DOHH2 (cell line): ENCODE measurements around the gene KRTAP5-3.

Experiments
- H3F3A ChIP-seq: fragments of 200-600 bp; sonication (generic), shearing (Covaris generic); 2 replicates; pipeline ENCODE4 v1.6.0; 2016; ENCODE audit warnings: antibody characterized with exemption, mild to moderate bottlenecking; ENCODE audit not compliant: control insufficient read depth, insufficient read depth
- H3K27ac ChIP-seq: fragments of 200-600 bp; sonication (generic); 2 replicates; pipeline ENCODE4 v1.5.1; 2014; ENCODE audit warnings: low read depth, mild to moderate bottlenecking, low read length, moderate library complexity
- H3K27me3 ChIP-seq: fragments of 200-600 bp; sonication (generic); 2 replicates; pipeline ENCODE4 v1.6.1; 2014; ENCODE audit warnings: mild to moderate bottlenecking, low read length, mixed read lengths; ENCODE audit not compliant: control insufficient read depth
- H3K36me3 ChIP-seq: fragments of 200-600 bp; sonication (generic); 2 replicates; pipeline ENCODE4 v1.6.1; 2014; ENCODE audit warnings: mild to moderate bottlenecking, low read length, moderate library complexity, mixed read lengths; ENCODE audit not compliant: control insufficient read depth
- H3K4me1 ChIP-seq: fragments of 200-600 bp; sonication (generic); 2 replicates; pipeline ENCODE4 v1.6.1; 2014; ENCODE audit warnings: mild to moderate bottlenecking, low read length, mixed read lengths; ENCODE audit not compliant: control insufficient read depth
- H3K4me2 ChIP-seq: fragments of 200-600 bp; sonication (generic); 2 replicates; pipeline ENCODE4 v1.6.0; 2014; ENCODE audit warnings: mild to moderate bottlenecking, low read length, moderate library complexity
- H3K4me3 ChIP-seq: fragments of 200-600 bp; sonication (generic); 2 replicates; pipeline ENCODE4 v1.5.1; 2014; ENCODE audit warnings: mild to moderate bottlenecking, low read length, mixed read lengths
- H3K79me2 ChIP-seq: fragments of 200-600 bp; sonication (generic); 2 replicates; pipeline ENCODE4 v1.6.1; 2014; ENCODE audit warnings: mild to moderate bottlenecking, low read length, mixed read lengths; ENCODE audit not compliant: control insufficient read depth
- H3K9me2 ChIP-seq: fragments of 200-600 bp; sonication (generic); replicated peaks from 2 replicates; pipeline ENCODE4 v1.6.1; 2014; ENCODE audit warnings: mild to moderate bottlenecking, low read length, mixed read lengths; ENCODE audit not compliant: control insufficient read depth
- H3K9me3 ChIP-seq: fragments of 200-600 bp; sonication (generic); 2 replicates; pipeline ENCODE4 v1.6.1; 2014; ENCODE audit warnings: antibody characterized with exemption, low read length, mixed read lengths; ENCODE audit not compliant: control insufficient read depth, insufficient read depth
- H4K20me1 ChIP-seq: fragments of 200-600 bp; sonication (generic); 2 replicates; pipeline ENCODE4 v1.6.0; 2014; ENCODE audit warnings: low read depth, mild to moderate bottlenecking, antibody characterized with exemption, low read length, moderate library complexity; ENCODE audit not compliant: control insufficient read depth, insufficient read depth
- CTCF ChIP-seq: fragments of 200-600 bp; sonication (generic); IDR thresholded peaks from one replicate; pipeline ENCODE4 v1.5.1; 2014; ENCODE audit warnings: antibody characterized with exemption, mild to moderate bottlenecking, low read depth, low read length; ENCODE audit not compliant: poor library complexity, severe bottlenecking
- EZH2phosphoT487 ChIP-seq: fragments of 200-600 bp; sonication (generic); IDR thresholded peaks from 2 replicates; pipeline ENCODE4 v1.6.1; 2017; ENCODE audit warnings: borderline replicate concordance, mild to moderate bottlenecking, antibody characterized with exemption, low read length, moderate library complexity, mixed read lengths

The KRTAP5-3 gene

GRCh38 chr11:1639102-1639620, 30.9 kb upstream of the KRTAP5-3 start:
- Histone ChIP-seq H3K4me3 (no peak overlapping the region), H3K36me3 (no peaks in the 10 kb centered on the region), H3K4me1 (no peaks in the 10 kb centered on the region), H3K9me2 (no peaks in the 10 kb centered on the region), H3K27ac (no peak overlapping the region), H3K79me2 (no peaks in the 10 kb centered on the region), H3F3A (no peaks in the 10 kb centered on the region), H3K4me2 (no peak overlapping the region), H3K27me3 (no peaks in the 10 kb centered on the region), H3K9me3 (no peaks in the 10 kb centered on the region), H4K20me1 (no peaks in the 10 kb centered on the region)
- TF ChIP-seq EZH2phosphoT487, result no peak
- no peak for TF ChIP-seq CTCF

GRCh38 chr11:1638344-1638743, 30.1 kb upstream of the KRTAP5-3 start:
- Histone ChIP-seq H4K20me1 (no peaks in the 10 kb centered on the region), H3K79me2 (no peaks in the 10 kb centered on the region), H3K4me1 (no peaks in the 10 kb centered on the region), H3K4me3 (no peak overlapping the region), H3K36me3 (no peaks in the 10 kb centered on the region), H3K27me3 (no peaks in the 10 kb centered on the region), H3K9me3 (no peaks in the 10 kb centered on the region), H3K27ac (no peak overlapping the region), H3K9me2 (no peaks in the 10 kb centered on the region), H3K4me2 (no peak overlapping the region), H3F3A (no peaks in the 10 kb centered on the region)
- TF ChIP-seq EZH2phosphoT487 (no peak), CTCF (no peak)

DNA sequence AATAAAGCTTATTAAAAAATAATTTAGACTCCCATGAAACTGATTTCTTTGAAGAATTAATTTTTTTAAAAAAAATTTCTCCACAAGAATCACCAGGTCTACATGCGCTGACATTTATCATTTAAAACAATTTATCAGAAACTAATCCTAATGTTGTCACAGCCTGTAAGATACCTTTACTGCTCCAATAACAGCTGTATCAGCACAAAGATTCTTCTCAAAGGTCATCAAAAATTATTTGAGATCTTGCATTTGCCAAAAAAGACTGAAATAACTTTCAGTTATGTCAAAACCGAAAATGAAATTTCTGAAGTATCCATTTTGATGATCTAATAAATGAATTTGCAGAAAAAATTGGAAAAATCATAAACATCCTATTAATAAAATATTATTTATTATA, 29.4 kb upstream of the KRTAP5-3 start:
- no peaks in the 10 kb centered on the region for H4K20me1 ChIP-seq
- no peak overlapping the region for H3K4me2 ChIP-seq
- no peaks in the 10 kb centered on the region for H3K4me1 ChIP-seq
- no peaks in the 10 kb centered on the region for H3K9me2 ChIP-seq
- no peaks in the 10 kb centered on the region for H3K9me3 ChIP-seq
- H3K4me3 ChIP-seq, result no peak overlapping the region
- H3K36me3 ChIP-seq, result no peaks in the 10 kb centered on the region
- TF ChIP-seq EZH2phosphoT487 (no peak), CTCF (no peak)
- H3K79me2 ChIP-seq, result no peaks in the 10 kb centered on the region
- H3F3A ChIP-seq, result no peaks in the 10 kb centered on the region
- no peak overlapping the region for H3K27ac ChIP-seq
- no peaks in the 10 kb centered on the region for H3K27me3 ChIP-seq
